K562 (cell line): ENCODE results near the gene PGAP2. TPM values are rescaled to one million over a fixed set of nuclear protein-coding genes. Genes with fewer than 3 reads are reported as not detected.
A peak's percentile ranks its signal among the peaks of the same experiment; 100 is the strongest.

Experiments
- ARID2 ChIP-seq: fragments of 450-650 bp; IDR thresholded peaks from 2 replicates; pipeline ENCODE4 v1.6.1; 2017; ENCODE audit warnings: antibody characterized with exemption, mild to moderate bottlenecking
- CTCFL ChIP-seq: IDR thresholded peaks from 2 replicates; pipeline ENCODE4 v1.6.1; 2011; ENCODE audit warnings: borderline replicate concordance, low read depth, mild to moderate bottlenecking, moderate library complexity, low read length; ENCODE audit not compliant: insufficient read depth, poor library complexity, severe bottlenecking
- ETS2 ChIP-seq: IDR thresholded peaks from 2 replicates; pipeline ENCODE4 v1.6.1; 2016; ENCODE audit warnings: borderline replicate concordance, missing genetic modification characterization, mild to moderate bottlenecking, moderate library complexity, missing compliant biosample characterization; ENCODE audit not compliant: poor library complexity, severe bottlenecking
- ILF3 ChIP-seq: fragments of 450-650 bp; IDR thresholded peaks from 2 replicates; pipeline ENCODE4 v1.6.1; 2018; ENCODE audit warnings: antibody characterized with exemption, mild to moderate bottlenecking, moderate library complexity, borderline replicate concordance
- NEUROD1 ChIP-seq: fragments of 150-350 bp; IDR thresholded peaks from 2 replicates; pipeline ENCODE4 v1.6.1; 2014; ENCODE audit warnings: borderline replicate concordance, low read length, low read depth; ENCODE audit not compliant: partially characterized antibody
- RCOR1 ChIP-seq, 2 experiments: IDR thresholded peaks; 2 replicates each; pipeline ENCODE4 v1.6.1; 2012; ENCODE audit warnings: low read depth in 2 of 2, low read length in 2 of 2, borderline replicate concordance in 1 of 2, improper control_type of control experiment in 1 of 2
- RNF2 ChIP-seq: sonication (generic); IDR thresholded peaks from 2 replicates; pipeline ENCODE4 v1.6.1; 2016
- SMAD4 ChIP-seq: fragments of 250-450 bp; sonication (Bioruptor Pico); conservative IDR thresholded peaks from 2 replicates; pipeline ENCODE4 v1.8.0; 2021; ENCODE audit warnings: inconsistent platforms, mild to moderate bottlenecking, moderate library complexity
- STAG1 ChIP-seq: sonication (generic); formaldehyde crosslinking; IDR thresholded peaks from 2 replicates; pipeline ENCODE4 v1.5.0; 2020; ENCODE audit warnings: missing genetic modification reagents, borderline replicate concordance
- TBL1XR1 ChIP-seq, 2 experiments: IDR thresholded peaks; 2 replicates each; pipeline ENCODE4 v1.6.1; 2012; ENCODE audit warnings: improper control_type of control experiment in 2 of 2, low read length in 2 of 2, mild to moderate bottlenecking in 1 of 2
- ZBTB17 ChIP-seq: fragments of 450-650 bp; formaldehyde crosslinking; IDR thresholded peaks from 2 replicates; pipeline ENCODE4 v1.4.0; 2020; ENCODE audit warnings: mild to moderate bottlenecking
- ZEB2 ChIP-seq: fragments of 450-650 bp; IDR thresholded peaks from 2 replicates; pipeline ENCODE4 v1.6.1; 2016
- ZNF766 ChIP-seq: fragments of 200-800 bp; sonication (Bioruptor generic); conservative IDR thresholded peaks from 2 replicates; pipeline ENCODE4 v1.6.1; 2016; ENCODE audit warnings: missing genetic modification characterization, missing compliant biosample characterization
- ZNF79 ChIP-seq: fragments of 250-450 bp; sonication (Bioruptor Pico); IDR thresholded peaks from 2 replicates; pipeline ENCODE4 v1.4.0; 2020; ENCODE audit warnings: low read depth, mild to moderate bottlenecking, moderate library complexity
- polyA plus RNA-seq, 8 experiments: library from polyadenylated mRNA; depleted of rRNA in 4 of 8; stranded (reverse) in 5 of 8; unstranded in 3 of 8; fragments of >200 nt; fragmentation: Nextera tagmentation in 2 of 8; fragmentation: Illumina TruSeq in 1 of 8; extraction: Ambion mirVana in 2 of 8; extraction: Trizol in 1 of 8; gene quantifications; 2 replicates each; pipeline versions ENCODE4 v1.2.1 to v1.2.3, GENCODE V29; 2011 to 2014; ENCODE audit warnings: inconsistent platforms in 1 of 8, missing spikeins in 1 of 8
- total RNA-seq, 7 experiments: library from RNA; depleted of rRNA in 6 of 7; stranded (reverse); fragments of >200 nt in 6 of 7; fragmentation: Illumina TruSeq in 2 of 7; extraction: Trizol in 2 of 7; gene quantifications; 2 replicates each; pipeline versions ENCODE4 v1.2.1 to v1.2.3, GENCODE V29; 2011 to 2021; ENCODE audit warnings: low replicate concordance in 1 of 7
- TF ChIP-seq, protein P1 (sequence below), 2 experiments: fragments of 450-650 bp; conservative IDR thresholded peaks; 2 replicates each; pipeline ENCODE4 v1.6.1; 2017; ENCODE audit warnings: mild to moderate bottlenecking in 2 of 2, moderate library complexity in 2 of 2
- TF ChIP-seq, protein P2 (sequence below): sonication (generic); formaldehyde crosslinking; IDR thresholded peaks from 2 replicates; pipeline ENCODE4 v1.8.1; 2022; ENCODE audit warnings: missing genetic modification reagents
- TF ChIP-seq, protein P3 (sequence below): fragments of 200-800 bp; sonication (Bioruptor generic); IDR thresholded peaks from 2 replicates; pipeline ENCODE4 v1.6.1; 2017; ENCODE audit warnings: missing genetic modification characterization, missing compliant biosample characterization
- TF ChIP-seq, protein P4 (sequence below): fragments of 250-450 bp; sonication (Bioruptor Pico); IDR thresholded peaks from 2 replicates; pipeline ENCODE4 v1.8.0; 2022; ENCODE audit warnings: inconsistent platforms, mild to moderate bottlenecking, moderate library complexity, borderline replicate concordance

Gene PGAP2
- total and polyA plus RNA-seq, 9 of the 15 experiments (the other 6 are each of a cell fraction or from before 2014, with no cell fraction given): 17.9 to 47.2 (median 33.7) TPM

DNA sequence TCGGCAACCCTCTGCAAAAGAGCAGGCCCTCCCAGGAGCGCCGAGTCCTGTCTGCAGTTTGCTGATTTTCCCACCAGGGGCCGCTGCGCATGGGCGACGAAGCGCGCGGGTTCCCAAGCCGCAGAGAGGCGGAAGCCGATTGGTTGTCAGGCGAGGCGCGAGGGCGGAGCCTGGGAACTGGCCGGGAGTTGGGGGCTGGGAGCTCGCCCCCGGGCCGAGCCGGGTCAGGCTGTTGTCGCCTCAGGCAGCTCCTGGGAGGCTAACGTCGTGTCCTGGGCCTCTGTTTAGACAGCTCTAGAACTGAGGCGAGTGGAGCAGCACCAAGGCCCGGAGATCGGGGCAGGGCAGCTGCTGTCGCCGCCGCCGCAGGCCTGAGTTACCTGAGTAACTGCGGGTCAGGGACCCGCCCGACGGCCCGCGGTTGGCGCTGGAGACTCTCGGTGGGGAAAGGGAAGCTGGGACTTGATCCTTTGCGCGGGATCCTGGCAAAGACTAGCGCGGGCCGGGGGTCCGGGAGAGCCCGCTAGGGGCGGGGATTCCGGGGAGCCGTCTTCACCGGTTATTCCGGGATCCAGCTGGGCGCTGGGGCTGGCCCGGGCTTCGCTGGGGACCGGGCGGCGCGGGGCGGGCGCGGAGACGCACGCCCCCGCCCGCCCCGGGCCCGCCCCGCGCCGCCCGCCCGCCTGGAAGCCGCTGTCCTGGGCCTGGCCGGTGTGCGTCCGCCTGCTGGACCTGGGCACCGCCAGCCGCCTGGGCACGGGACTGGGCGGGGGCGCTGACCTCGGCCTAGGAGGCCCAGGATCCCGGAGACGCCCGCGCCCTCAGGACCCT, 46.8 kb downstream of the PGAP2 start, which contains the start of gene STIM1 (continued):
- TF ChIP-seq STAG1 (CRISPR knock-in tag) (peak; percentile 27; the same call in 1 of the 2 replicates), ETS2 (tag) (no peak), ILF3 (no peak), RCOR1 (IDR thresholded peaks at IDR 0.05; ENCODE audit: borderline replicate concordance in 1 of 2, low read depth in 2 of 2, low read length in 2 of 2) (peak in 1 of 2 experiments; percentile 73; a peak in 1 of 4 replicates), NEUROD1 (peak; percentile 78), SMAD4 (CRISPR knock-in tag) (0 out of 2 replicates have a peak, but pooled peaks have one; percentile 0), ZNF766 (0 out of 2 replicates have a peak, but pooled peaks have one; percentile 2), TBL1XR1 (IDR thresholded peaks at IDR 0.05; ENCODE audit: low read length in 2 of 2) (peak in 1 of 2 experiments; percentile 32; a peak in 1 of 4 replicates), RNF2 (peak; percentile 16; the same call in 1 of the 2 replicates), ZEB2 (0 out of 2 replicates have a peak, but pooled peaks have one; percentile 36), CTCFL (peak; percentile 9), ZBTB17 (CRISPR knock-in tag) (peak; percentile 93), ZNF79 (CRISPR knock-in tag) (no peak), ARID2 (peak; percentile 48; the same call in 1 of the 2 replicates)
- TF ChIP-seq, protein P1, sequence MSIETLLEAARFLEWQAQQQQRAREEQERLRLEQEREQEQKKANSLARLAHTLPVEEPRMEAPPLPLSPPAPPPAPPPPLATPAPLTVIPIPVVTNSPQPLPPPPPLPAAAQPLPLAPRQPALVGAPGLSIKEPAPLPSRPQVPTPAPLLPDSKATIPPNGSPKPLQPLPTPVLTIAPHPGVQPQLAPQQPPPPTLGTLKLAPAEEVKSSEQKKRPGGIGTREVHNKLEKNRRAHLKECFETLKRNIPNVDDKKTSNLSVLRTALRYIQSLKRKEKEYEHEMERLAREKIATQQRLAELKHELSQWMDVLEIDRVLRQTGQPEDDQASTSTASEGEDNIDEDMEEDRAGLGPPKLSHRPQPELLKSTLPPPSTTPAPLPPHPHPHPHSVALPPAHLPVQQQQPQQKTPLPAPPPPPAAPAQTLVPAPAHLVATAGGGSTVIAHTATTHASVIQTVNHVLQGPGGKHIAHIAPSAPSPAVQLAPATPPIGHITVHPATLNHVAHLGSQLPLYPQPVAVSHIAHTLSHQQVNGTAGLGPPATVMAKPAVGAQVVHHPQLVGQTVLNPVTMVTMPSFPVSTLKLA (conservative IDR thresholded peaks at IDR 0.05): peak; percentile 64 to 69
- TF ChIP-seq, protein P2, sequence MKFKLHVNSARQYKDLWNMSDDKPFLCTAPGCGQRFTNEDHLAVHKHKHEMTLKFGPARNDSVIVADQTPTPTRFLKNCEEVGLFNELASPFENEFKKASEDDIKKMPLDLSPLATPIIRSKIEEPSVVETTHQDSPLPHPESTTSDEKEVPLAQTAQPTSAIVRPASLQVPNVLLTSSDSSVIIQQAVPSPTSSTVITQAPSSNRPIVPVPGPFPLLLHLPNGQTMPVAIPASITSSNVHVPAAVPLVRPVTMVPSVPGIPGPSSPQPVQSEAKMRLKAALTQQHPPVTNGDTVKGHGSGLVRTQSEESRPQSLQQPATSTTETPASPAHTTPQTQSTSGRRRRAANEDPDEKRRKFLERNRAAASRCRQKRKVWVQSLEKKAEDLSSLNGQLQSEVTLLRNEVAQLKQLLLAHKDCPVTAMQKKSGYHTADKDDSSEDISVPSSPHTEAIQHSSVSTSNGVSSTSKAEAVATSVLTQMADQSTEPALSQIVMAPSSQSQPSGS: no peak
- TF ChIP-seq, protein P3, sequence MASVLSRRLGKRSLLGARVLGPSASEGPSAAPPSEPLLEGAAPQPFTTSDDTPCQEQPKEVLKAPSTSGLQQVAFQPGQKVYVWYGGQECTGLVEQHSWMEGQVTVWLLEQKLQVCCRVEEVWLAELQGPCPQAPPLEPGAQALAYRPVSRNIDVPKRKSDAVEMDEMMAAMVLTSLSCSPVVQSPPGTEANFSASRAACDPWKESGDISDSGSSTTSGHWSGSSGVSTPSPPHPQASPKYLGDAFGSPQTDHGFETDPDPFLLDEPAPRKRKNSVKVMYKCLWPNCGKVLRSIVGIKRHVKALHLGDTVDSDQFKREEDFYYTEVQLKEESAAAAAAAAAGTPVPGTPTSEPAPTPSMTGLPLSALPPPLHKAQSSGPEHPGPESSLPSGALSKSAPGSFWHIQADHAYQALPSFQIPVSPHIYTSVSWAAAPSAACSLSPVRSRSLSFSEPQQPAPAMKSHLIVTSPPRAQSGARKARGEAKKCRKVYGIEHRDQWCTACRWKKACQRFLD (CRISPR knock-in tag): no peak
- TF ChIP-seq, protein P4, sequence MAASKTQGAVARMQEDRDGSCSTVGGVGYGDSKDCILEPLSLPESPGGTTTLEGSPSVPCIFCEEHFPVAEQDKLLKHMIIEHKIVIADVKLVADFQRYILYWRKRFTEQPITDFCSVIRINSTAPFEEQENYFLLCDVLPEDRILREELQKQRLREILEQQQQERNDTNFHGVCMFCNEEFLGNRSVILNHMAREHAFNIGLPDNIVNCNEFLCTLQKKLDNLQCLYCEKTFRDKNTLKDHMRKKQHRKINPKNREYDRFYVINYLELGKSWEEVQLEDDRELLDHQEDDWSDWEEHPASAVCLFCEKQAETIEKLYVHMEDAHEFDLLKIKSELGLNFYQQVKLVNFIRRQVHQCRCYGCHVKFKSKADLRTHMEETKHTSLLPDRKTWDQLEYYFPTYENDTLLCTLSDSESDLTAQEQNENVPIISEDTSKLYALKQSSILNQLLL (CRISPR knock-in tag): no peak
